A549 (cell line): ENCODE measurements around the gene PCDH8.

Experiments used
- BHLHE40 ChIP-seq: IDR thresholded peaks from 2 replicates; pipeline ENCODE4 v1.6.1; 2012; ENCODE audit warnings: low read depth, low read length, inconsistent platforms
- CHD2 ChIP-seq: fragments of 150-350 bp; IDR thresholded peaks from 2 replicates; pipeline ENCODE4 v1.6.1; 2014; ENCODE audit warnings: low read length; ENCODE audit not compliant: partially characterized antibody
- CTCF ChIP-seq: fragments of >200 bp; sonication (Bioruptor Twin); formaldehyde crosslinking; IDR thresholded peaks from 3 replicates; pipeline ENCODE4 v1.5.1; 2016
- MAX ChIP-seq: IDR thresholded peaks from 2 replicates; pipeline ENCODE4 v1.6.1; 2012
- POLR2A ChIP-seq: IDR thresholded peaks from 2 replicates; pipeline ENCODE4 v1.6.1; 2012; ENCODE audit warnings: mild to moderate bottlenecking, low read length
- RAD21 ChIP-seq, 2 experiments: fragments of >200 bp in 1 of 2; sonication (Bioruptor Twin) in 1 of 2; formaldehyde crosslinking in 1 of 2; IDR thresholded peaks in 1 of 2; conservative IDR thresholded peaks in 1 of 2; 2 replicates in 1 of 2; 3 replicates in 1 of 2; pipeline ENCODE4 v1.6.1; 2012 to 2018; ENCODE audit warnings: inconsistent platforms in 1 of 2
- RNF2 ChIP-seq: fragments of 200-600 bp; sonication (generic); IDR thresholded peaks from 2 replicates; pipeline ENCODE4 v1.6.1; 2016; ENCODE audit warnings: low read depth, mild to moderate bottlenecking, antibody characterized with exemption, moderate library complexity, borderline replicate concordance
- USF2 ChIP-seq: fragments of 450-650 bp; IDR thresholded peaks from 2 replicates; pipeline ENCODE4 v1.6.1; 2014; ENCODE audit warnings: antibody characterized with exemption

GRCh38 chr13:52887165-52887564 lies 38.7 kb upstream of the PCDH8 start:
- TF ChIP-seq CTCF = no peak
- no peak for TF ChIP-seq USF2
- TF ChIP-seq BHLHE40 = no peak
- no peak for TF ChIP-seq CHD2
- no peak for TF ChIP-seq MAX
- TF ChIP-seq RAD21 (conservative IDR thresholded peaks at IDR 0.05 in 1 of 2, IDR thresholded peaks at IDR 0.05 in 1 of 2) = no peak
- TF ChIP-seq POLR2A = no peak
- no peak for TF ChIP-seq RNF2
